Osteoblast (primary cell): ENCODE results near the gene CTTNBP2. TPM values are rescaled to one million over a fixed set of nuclear protein-coding genes. Genes with fewer than 3 reads are reported as not detected.

ENCODE experiments used
- DNase-seq: peaks from one replicate; pipeline ENCODE4 v3.0.0; 2011; ENCODE audit warnings: low spot score, mixed read lengths; ENCODE audit not compliant: insufficient read length; ENCODE audit errors: missing footprints
- H2AFZ ChIP-seq: 2 replicates; pipeline ENCODE4 v1.6.0; 2011; ENCODE audit warnings: mild to moderate bottlenecking, low read length
- H3K27ac ChIP-seq: 2 replicates; pipeline ENCODE4 v1.5.1; 2011; ENCODE audit warnings: mild to moderate bottlenecking, low read depth, low read length, moderate library complexity
- H3K27me3 ChIP-seq: 2 replicates; pipeline ENCODE4 v1.6.0; 2012; ENCODE audit warnings: mild to moderate bottlenecking, control low read depth, inconsistent platforms, low read length, moderate library complexity; ENCODE audit not compliant: insufficient read depth
- H3K36me3 ChIP-seq: 2 replicates; pipeline ENCODE4 v1.5.1; 2011; ENCODE audit warnings: mild to moderate bottlenecking, low read length, control low read depth, moderate library complexity; ENCODE audit not compliant: insufficient read depth
- H3K4me1 ChIP-seq: 2 replicates; pipeline ENCODE4 v1.5.1; 2011; ENCODE audit warnings: mild to moderate bottlenecking, low read length, control low read depth, moderate library complexity; ENCODE audit not compliant: insufficient read depth
- H3K4me2 ChIP-seq: 2 replicates; pipeline ENCODE4 v1.6.0; 2011; ENCODE audit warnings: mild to moderate bottlenecking, low read length; ENCODE audit not compliant: insufficient read depth
- H3K4me3 ChIP-seq: fragments of 200-600 bp; sonication (generic); 3 replicates; pipeline ENCODE4 v1.5.1; 2012; ENCODE audit warnings: mild to moderate bottlenecking, low read length, inconsistent platforms; ENCODE audit not compliant: insufficient read depth
- H3K79me2 ChIP-seq: 2 replicates; pipeline ENCODE4 v1.6.0; 2012; ENCODE audit warnings: mild to moderate bottlenecking, low read length, control low read depth, inconsistent platforms; ENCODE audit not compliant: insufficient read depth
- H3K9me3 ChIP-seq: 2 replicates; pipeline ENCODE4 v1.5.1; 2011; ENCODE audit warnings: low read depth, low read length, control low read depth
- H4K20me1 ChIP-seq: 2 replicates; pipeline ENCODE4 v1.6.0; 2012; ENCODE audit warnings: mild to moderate bottlenecking, low read length, control low read depth; ENCODE audit not compliant: insufficient read depth
- CTCF ChIP-seq: IDR thresholded peaks from 2 replicates; pipeline ENCODE4 v1.5.1; 2011; ENCODE audit warnings: mild to moderate bottlenecking, low read depth, low read length, moderate library complexity; ENCODE audit errors: extremely low read depth
- total RNA-seq: library from RNA; depleted of rRNA; stranded (reverse); fragments of >200 nt; gene quantifications from 2 replicates; pipeline ENCODE4 v1.2.3, GENCODE V29; 2012

CTTNBP2 gene
- total RNA-seq, 1 donor: 1.1 TPM

DNA sequence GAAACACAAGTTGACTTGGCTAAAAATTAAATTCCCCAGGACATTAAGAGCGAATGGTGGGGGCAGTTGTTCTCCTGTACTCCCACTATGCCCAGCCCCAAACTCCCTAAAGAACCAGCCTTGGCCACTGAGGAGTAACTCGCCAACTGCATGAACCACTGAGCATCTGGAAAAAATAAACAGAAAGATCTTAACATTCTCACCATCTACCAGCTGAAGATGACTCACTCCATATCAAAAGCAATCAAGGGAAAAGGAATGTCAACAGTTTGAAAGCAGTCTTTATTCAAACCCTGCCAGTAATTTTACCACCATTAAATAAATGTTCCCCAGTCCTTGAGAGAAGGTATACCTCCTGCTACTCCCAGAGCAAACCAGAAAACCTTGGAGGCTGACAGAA, 45.4 kb downstream of the CTTNBP2 start:
- H3K27me3 ChIP-seq: no peaks in the 10 kb centered on the region
- H3K4me1 ChIP-seq: no peaks in the 10 kb centered on the region
- DNase-seq: no peak
- H2AFZ ChIP-seq: no peak overlapping the region
- no peak overlapping the region for H3K4me2 ChIP-seq
- H3K27ac ChIP-seq: no peak overlapping the region
- no peaks in the 10 kb centered on the region for H3K9me3 ChIP-seq
- no peaks in the 10 kb centered on the region for H3K36me3 ChIP-seq
- H3K4me3 ChIP-seq: no peak overlapping the region
- no peaks in the 10 kb centered on the region for H3K79me2 ChIP-seq
- H4K20me1 ChIP-seq: no peaks in the 10 kb centered on the region
- no peak for TF ChIP-seq CTCF

GRCh38 chr7:117825132-117825531, 48.1 kb downstream of the CTTNBP2 start:
- H3K36me3 ChIP-seq: no peaks in the 10 kb centered on the region
- no peak overlapping the region for H3K4me2 ChIP-seq
- no peaks in the 10 kb centered on the region for H3K9me3 ChIP-seq
- H2AFZ ChIP-seq: no peak overlapping the region
- H3K4me1 ChIP-seq: no peaks in the 10 kb centered on the region
- TF ChIP-seq CTCF: no peak
- no peak for DNase-seq
- H3K27ac ChIP-seq: no peak overlapping the region
- H4K20me1 ChIP-seq: no peaks in the 10 kb centered on the region
- H3K79me2 ChIP-seq: no peaks in the 10 kb centered on the region
- no peaks in the 10 kb centered on the region for H3K27me3 ChIP-seq
- no peak overlapping the region for H3K4me3 ChIP-seq

DNA sequence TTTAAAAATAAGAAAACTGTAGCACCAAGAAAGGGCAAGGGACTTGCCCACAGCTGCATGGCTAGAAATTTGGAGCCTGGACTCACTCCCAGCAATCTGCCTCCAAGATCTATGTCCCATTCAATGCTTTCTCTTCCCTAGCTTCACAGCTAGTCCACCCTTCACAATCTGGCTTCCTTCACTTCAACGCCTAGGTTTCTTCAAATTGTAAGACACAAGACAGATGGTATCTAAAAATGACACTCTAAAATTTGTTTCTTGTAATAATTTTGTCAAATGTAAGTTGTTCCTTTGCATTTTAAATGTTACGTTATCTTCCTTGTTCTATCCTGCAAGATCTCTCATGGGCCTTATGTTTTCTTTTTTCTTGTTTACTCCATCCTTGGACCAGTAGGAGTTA, 48.6 kb downstream of the CTTNBP2 start:
- Histone ChIP-seq H3K4me1 (no peaks in the 10 kb centered on the region), H2AFZ (no peak overlapping the region), H3K36me3 (no peaks in the 10 kb centered on the region), H3K4me3 (no peak overlapping the region), H3K4me2 (no peak overlapping the region), H3K27me3 (no peaks in the 10 kb centered on the region), H3K79me2 (no peaks in the 10 kb centered on the region), H4K20me1 (no peaks in the 10 kb centered on the region), H3K27ac (no peak overlapping the region), H3K9me3 (no peaks in the 10 kb centered on the region)
- DNase-seq: no peak
- TF ChIP-seq CTCF: no peak

GRCh38 chr7:117819558-117819957, 53.7 kb downstream of the CTTNBP2 start:
- Histone ChIP-seq H3K4me3 (no peak overlapping the region), H3K9me3 (no peaks in the 10 kb centered on the region), H3K4me1 (no peaks in the 10 kb centered on the region), H3K27ac (no peak overlapping the region), H4K20me1 (no peaks in the 10 kb centered on the region), H3K79me2 (no peaks in the 10 kb centered on the region), H3K36me3 (no peaks in the 10 kb centered on the region), H3K27me3 (no peaks in the 10 kb centered on the region), H2AFZ (no peak overlapping the region), H3K4me2 (no peak overlapping the region)
- TF ChIP-seq CTCF: no peak
- no peak for DNase-seq
